Measurements from ENCODE around the gene USP35. TPM values are rescaled to one million over a fixed set of nuclear protein-coding genes. Genes with fewer than 3 reads are reported as not detected.

Gene USP35
- total and polyA plus RNA-seq, 12 donors, result 13.6 to 75.9 (median 32.1) TPM

DNA sequence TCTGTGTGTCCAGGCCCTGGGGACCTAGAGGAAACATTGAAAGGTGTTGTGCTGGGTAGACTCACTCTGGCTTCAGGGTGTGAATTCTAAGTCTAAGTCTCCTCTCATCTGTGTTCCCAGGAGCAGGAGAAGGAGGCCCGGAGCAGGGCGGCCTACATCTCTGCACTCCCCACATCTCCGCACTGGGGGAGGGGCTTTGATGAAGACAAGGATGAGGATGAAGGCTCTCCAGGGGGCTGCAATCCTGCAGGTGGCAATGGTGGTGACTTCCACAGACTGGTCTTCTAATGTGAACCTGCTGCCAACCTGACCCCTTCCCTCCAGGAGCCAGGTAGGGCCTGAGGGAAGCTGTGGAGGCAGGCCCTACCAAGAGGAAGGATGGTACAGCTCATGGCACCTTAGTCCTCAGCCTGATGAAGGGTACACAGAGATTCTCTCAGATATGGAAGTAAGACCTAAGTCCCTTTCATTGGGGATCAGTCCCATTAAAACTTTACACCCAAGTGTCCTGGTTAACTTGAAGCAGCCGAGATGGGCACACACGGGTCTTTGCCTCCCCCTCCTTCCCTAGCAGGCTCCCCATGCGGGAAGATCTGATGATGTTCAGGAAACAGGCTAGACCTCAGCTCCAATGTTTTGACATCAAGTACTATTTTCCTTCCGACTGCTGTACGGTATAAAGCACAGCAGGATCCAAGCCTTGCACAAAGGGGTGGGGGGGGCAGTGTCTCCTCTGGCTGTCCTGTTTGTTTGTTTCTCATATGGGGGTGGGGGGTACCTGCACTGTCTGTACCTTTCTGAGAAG, 25.0 kb downstream of the USP35 start:
- no peaks in the 10 kb centered on the region for H3K9me3 ChIP-seq (replicated peaks in 1 of 3)
- H3K4me1 ChIP-seq (replicated peaks in 1 of 2), result peaks cover 0 to 10% of the 10 kb centered on the region in 2 donors
- DNase-seq, result peak in 2 of 7 donors; percentile 19 to 51
- H3K27ac ChIP-seq, result peak overlapping the region in 3 of 5 donors; percentile 10 to 76 (median 75)
- TF ChIP-seq POLR2A (IDR thresholded peaks at IDR 0.05), result no peak
- TF ChIP-seq, protein P1, sequence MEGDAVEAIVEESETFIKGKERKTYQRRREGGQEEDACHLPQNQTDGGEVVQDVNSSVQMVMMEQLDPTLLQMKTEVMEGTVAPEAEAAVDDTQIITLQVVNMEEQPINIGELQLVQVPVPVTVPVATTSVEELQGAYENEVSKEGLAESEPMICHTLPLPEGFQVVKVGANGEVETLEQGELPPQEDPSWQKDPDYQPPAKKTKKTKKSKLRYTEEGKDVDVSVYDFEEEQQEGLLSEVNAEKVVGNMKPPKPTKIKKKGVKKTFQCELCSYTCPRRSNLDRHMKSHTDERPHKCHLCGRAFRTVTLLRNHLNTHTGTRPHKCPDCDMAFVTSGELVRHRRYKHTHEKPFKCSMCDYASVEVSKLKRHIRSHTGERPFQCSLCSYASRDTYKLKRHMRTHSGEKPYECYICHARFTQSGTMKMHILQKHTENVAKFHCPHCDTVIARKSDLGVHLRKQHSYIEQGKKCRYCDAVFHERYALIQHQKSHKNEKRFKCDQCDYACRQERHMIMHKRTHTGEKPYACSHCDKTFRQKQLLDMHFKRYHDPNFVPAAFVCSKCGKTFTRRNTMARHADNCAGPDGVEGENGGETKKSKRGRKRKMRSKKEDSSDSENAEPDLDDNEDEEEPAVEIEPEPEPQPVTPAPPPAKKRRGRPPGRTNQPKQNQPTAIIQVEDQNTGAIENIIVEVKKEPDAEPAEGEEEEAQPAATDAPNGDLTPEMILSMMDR (IDR thresholded peaks at IDR 0.05), result no peak
- intact Hi-C loops (cut with DNase I), result loop anchor here in 1 of 2 donors (10.0 kb wide), 1 partner anchor 351 kb away; no protein-coding TSS in a partner anchor
- no peaks in the 10 kb centered on the region for H3K27me3 ChIP-seq
- no peak overlapping the region for H3K4me3 ChIP-seq
- WGBS, 4 donors, result 78 to 86% (median 80%) methylated on average over 5 to 8 of the region's 8 CpGs
- H3K36me3 ChIP-seq (replicated peaks in 1 of 2), result peaks cover 0 to 73% of the 10 kb centered on the region in 2 donors

DNA sequence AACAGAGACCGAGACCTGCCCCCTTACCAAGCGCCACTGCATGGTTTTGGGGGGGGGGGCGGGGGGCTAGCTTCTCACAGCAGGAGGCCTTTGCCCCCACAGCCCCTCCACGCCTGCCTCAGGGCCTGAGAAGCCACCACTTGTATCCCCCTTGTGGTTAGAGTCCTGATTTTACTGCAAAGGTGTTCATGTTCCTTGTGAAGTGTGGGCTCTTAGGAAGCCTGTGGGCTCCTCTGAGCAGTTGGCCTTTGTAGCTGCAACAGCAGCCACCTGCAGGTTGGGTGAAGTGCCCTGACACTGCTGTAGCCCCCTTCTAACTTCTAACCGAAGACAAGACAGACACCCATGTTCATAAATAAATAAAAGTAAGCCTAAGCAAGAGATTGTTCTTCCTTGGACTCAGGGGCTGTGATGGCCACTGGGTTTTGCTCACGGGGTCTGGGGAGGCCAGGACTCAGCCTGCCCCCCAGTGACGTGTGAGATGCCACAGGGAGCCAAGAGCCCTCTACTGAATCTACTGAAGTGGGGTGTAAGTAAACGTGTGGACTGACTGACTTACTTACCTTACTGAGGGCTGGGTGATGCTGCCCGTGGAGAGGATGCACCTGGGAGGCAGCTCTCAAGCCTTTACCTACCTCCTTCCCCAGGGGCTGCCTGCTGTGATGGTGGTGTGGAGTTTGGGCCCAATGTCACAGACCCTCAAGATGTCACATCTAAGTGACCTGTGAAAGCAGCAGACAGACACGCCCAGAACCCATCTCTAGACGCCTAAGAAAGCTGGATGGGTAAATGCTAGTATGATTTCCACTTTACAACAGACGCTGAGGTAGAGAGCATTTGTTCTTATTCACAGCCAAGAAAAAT, 25.8 kb downstream of the USP35 start:
- WGBS, 4 donors, result 81 to 93% (median 83%) methylated on average over 6 to 12 of the region's 12 CpGs
- Histone ChIP-seq H3K27ac (no peak overlapping the region), H3K4me1 (replicated peaks in 1 of 2) (peaks cover 0 to 10% of the 10 kb centered on the region in 2 donors), H3K27me3 (no peaks in the 10 kb centered on the region), H3K4me3 (no peak overlapping the region), H3K9me3 (replicated peaks in 1 of 3) (no peaks in the 10 kb centered on the region), H3K36me3 (replicated peaks in 1 of 2) (peaks cover 0 to 73% of the 10 kb centered on the region in 2 donors)
- DNase-seq, result peak in 2 of 7 donors; percentile 10 to 44
- TF ChIP-seq, protein P1 (IDR thresholded peaks at IDR 0.05), result no peak
- no peak for TF ChIP-seq POLR2A (IDR thresholded peaks at IDR 0.05)
- intact Hi-C loops (cut with DNase I), result loop anchor here in 1 of 2 donors (10.0 kb wide), 1 partner anchor 350 kb away; no protein-coding TSS in a partner anchor

- 93 to 96% (median 95%) methylated on average over 3 of the region's 3 CpGs for WGBS, 4 donors
- Histone ChIP-seq H3K27me3 (no peaks in the 10 kb centered on the region), H3K4me1 (replicated peaks in 1 of 2) (peaks cover 0 to 10% of the 10 kb centered on the region in 2 donors), H3K4me3 (no peak overlapping the region), H3K36me3 (replicated peaks in 1 of 2) (peaks cover 0 to 73% of the 10 kb centered on the region in 2 donors), H3K27ac (no peak overlapping the region), H3K9me3 (replicated peaks in 1 of 3) (no peaks in the 10 kb centered on the region)
- TF ChIP-seq POLR2A (IDR thresholded peaks at IDR 0.05), result no peak
- TF ChIP-seq, protein P1 (IDR thresholded peaks at IDR 0.05), result no peak
- intact Hi-C loops (cut with DNase I), result loop anchor here in 1 of 2 donors (10.0 kb wide), 1 partner anchor 349 kb away; no protein-coding TSS in a partner anchor
- DNase-seq, result peak in 2 of 7 donors; percentile 8 to 25
Measured at GRCh38 chr11:78216021-78216420, 27.3 kb downstream of the USP35 start.

All from adrenal gland (tissue), 12 donors.